Muscle layer of colon (tissue), 2 donors: Measurements from ENCODE around the gene CCDC92.

Source experiments
- H3K27ac ChIP-seq: one replicate; pipeline ENCODE4 v1.7.0; 2013; ENCODE audit warnings: low read depth, mild to moderate bottlenecking, low read length, moderate library complexity
- H3K27me3 ChIP-seq, 2 donors: one replicate each; pipeline ENCODE4 v1.7.0; 2013; ENCODE audit warnings: low read length in 2 of 2, mild to moderate bottlenecking in 2 of 2; ENCODE audit not compliant: insufficient read depth in 2 of 2, control insufficient read depth in 1 of 2
- H3K36me3 ChIP-seq: one replicate; pipeline ENCODE4 v1.7.0; 2013; ENCODE audit warnings: mild to moderate bottlenecking, low read length; ENCODE audit not compliant: insufficient read depth
- H3K4me1 ChIP-seq: one replicate; pipeline ENCODE4 v1.7.0; 2013; ENCODE audit warnings: mild to moderate bottlenecking, low read length; ENCODE audit not compliant: insufficient read depth
- H3K4me3 ChIP-seq, 2 donors: one replicate each; pipeline ENCODE4 v1.7.0; 2013; ENCODE audit warnings: low read length in 2 of 2, low read depth in 1 of 2, mild to moderate bottlenecking in 1 of 2, moderate library complexity in 1 of 2
- H3K9ac ChIP-seq: one replicate; pipeline ENCODE4 v1.7.0; 2013; ENCODE audit warnings: low read length
- H3K9me3 ChIP-seq: one replicate; pipeline ENCODE4 v1.7.0; 2013; ENCODE audit warnings: mild to moderate bottlenecking, low read length
- donor health status: abdominal sarcoma.
- donor health status: Adenocarcinoma of cecum.

The CCDC92 gene

DNA sequence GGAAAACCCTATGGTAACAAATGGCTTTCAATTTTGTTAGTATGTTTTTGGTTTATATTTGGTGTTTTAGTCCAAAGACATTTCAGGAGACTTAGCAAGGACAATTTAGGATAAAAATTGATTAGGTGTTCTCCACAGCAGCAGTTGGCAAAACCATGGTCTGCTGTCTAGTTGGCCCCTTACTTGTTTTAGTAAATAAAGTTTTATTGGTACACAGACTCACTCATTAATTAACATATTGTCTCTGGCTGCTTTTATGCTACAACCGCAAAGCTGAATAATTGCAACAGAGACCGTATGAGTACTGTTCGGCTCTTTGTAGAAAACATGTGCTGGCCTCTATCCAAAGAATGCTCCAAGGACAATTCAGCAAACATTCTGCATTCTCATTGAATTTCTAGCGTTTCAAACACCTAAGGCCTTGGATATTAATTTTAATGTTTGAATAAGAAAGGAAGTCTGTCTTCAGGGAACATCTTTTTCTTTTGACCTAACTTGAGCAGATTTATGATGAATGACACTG, 77.7 kb downstream of the CCDC92 start:
- no peak overlapping the region for H3K27ac ChIP-seq
- H3K27me3 ChIP-seq = no peaks in the 10 kb centered on the region
- H3K9me3 ChIP-seq = no peaks in the 10 kb centered on the region
- H3K4me3 ChIP-seq = no peak overlapping the region
- H3K4me1 ChIP-seq = no peaks in the 10 kb centered on the region
- H3K36me3 ChIP-seq = no peaks in the 10 kb centered on the region
- H3K9ac ChIP-seq = no peak overlapping the region

DNA sequence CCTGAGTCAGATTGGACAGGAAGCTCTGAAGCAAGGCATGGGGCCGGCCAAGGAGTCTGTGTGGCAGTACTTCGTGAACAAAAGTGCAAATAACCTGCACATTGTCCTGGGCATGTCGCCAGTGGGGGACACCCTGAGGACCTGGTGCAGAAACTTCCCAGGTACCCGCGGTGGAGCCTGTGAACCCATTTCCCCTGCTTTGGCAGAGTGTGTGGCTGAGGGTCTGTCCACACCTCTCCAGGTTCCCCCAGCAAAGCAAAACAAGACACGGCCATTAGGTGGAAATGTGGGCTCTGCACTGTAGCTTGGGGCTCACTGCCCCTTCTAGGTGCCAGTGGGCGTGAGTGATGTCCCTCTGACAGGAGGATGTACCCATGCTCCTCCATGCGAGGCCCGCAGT, 79.4 kb downstream of the CCDC92 start:
- Histone ChIP-seq H3K27ac (no peak overlapping the region), H3K4me1 (no peaks in the 10 kb centered on the region), H3K27me3 (no peaks in the 10 kb centered on the region)

DNA sequence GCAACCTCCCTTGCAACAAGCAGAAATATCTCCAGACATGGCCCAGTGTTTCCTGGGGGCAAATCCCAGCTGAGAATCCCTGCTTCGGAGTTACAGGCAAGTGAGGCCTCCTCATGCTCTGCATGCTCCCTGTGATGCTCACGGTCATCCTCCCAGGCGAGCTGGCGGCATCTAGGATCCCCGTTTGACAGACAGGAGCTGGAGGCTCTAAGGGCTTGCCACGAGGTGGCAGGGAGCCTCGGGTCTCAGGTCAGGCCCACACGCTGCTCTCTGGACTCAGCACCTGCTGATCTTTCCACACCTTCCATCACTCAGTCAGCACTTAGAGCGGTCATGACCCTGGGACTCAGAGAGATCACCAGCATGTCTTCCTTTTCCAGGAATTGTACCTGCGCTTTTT, 79.8 kb downstream of the CCDC92 start:
- Histone ChIP-seq H3K36me3 (no peaks in the 10 kb centered on the region), H3K4me3 (no peak overlapping the region), H3K9ac (no peak overlapping the region), H3K4me1 (no peaks in the 10 kb centered on the region), H3K27ac (no peak overlapping the region), H3K27me3 (no peaks in the 10 kb centered on the region), H3K9me3 (no peaks in the 10 kb centered on the region)

More for the DNA sequence above, 79.4 kb downstream of the CCDC92 start:
- no peak overlapping the region for H3K4me3 ChIP-seq
- no peaks in the 10 kb centered on the region for H3K9me3 ChIP-seq
- no peak overlapping the region for H3K9ac ChIP-seq
- H3K36me3 ChIP-seq = no peaks in the 10 kb centered on the region

DNA sequence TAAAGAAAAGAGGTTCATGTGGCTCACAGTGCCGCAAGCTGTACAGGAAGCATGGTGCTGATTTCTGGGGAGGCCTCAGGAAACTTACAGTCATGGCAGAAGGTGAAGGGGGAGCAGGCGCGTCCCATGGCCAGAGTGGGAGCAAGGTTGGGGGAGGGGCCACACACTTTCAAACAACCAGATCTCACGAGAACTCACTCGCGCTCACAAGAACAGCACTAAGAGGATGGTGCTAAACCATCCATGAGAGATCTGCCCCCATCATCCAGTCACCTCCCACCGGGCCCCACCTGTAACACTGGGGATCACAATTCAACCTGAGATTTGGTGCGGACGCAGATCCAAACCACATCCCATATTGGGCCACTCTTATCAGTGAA, 80.5 kb downstream of the CCDC92 start:
- no peak overlapping the region for H3K4me3 ChIP-seq
- no peak overlapping the region for H3K9ac ChIP-seq
- peaks cover 0 to 5% of the 10 kb centered on the region in 2 donors for H3K27me3 ChIP-seq
- no peaks in the 10 kb centered on the region for H3K4me1 ChIP-seq
- H3K36me3 ChIP-seq = no peaks in the 10 kb centered on the region
- no peaks in the 10 kb centered on the region for H3K9me3 ChIP-seq
- no peak overlapping the region for H3K27ac ChIP-seq

DNA sequence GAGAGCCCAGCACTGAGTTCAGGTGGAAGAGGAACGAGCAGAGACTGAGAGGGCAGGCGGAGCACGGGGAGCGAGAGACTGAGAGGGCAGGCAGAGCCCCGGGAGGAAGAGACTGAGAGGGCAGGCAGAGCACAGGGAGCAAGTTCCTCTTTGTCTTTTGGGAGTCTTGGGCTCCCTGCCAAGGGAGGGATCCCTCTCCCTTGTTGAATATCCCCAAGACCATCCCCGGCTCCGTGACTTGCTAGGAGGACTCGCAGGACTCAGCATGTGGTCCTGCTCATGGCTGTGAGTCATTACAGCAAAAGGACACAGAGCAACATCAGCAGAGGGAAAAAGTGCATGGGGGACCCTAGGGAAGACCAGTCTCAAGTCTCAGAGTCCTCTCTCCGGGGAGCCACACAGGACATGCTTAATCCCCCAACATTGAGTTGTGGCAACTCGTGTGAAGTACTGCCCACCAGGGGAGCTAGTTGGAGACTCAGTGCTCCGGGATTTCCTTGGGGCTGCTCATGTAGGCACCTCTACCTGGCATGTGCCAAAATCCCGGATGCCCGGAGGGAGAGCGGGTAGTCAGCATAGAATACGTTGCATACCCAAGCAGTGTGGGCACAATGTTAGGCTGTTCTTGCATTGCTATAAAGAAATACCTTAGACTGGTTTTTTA, 81.0 kb downstream of the CCDC92 start:
- Histone ChIP-seq H3K9me3 (no peaks in the 10 kb centered on the region), H3K27ac (no peak overlapping the region), H3K9ac (no peak overlapping the region), H3K4me3 (no peak overlapping the region), H3K4me1 (no peaks in the 10 kb centered on the region), H3K36me3 (no peaks in the 10 kb centered on the region), H3K27me3 (peaks cover 0 to 5% of the 10 kb centered on the region in 2 donors)

DNA sequence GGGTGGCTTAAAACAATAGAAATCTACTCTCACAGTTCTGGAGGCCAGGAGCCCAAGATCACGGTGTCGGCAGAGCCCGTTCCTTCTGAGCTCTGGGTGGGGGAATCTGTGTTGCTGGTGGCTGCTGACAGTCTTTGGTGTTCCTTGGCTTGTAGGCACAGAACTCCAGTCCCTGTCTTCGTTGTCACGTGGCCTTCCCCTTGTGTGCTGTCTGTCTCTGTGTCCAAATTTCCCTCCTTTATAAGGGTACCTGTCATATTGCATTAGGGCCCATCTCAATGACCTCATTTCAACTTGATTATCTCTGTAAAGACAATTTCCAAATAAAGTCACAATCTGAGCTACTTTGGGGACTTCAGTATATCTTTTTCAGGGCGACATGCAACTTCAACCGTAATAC, 81.6 kb downstream of the CCDC92 start:
- Histone ChIP-seq H3K4me1 (no peaks in the 10 kb centered on the region), H3K4me3 (no peak overlapping the region), H3K36me3 (no peaks in the 10 kb centered on the region), H3K9me3 (no peaks in the 10 kb centered on the region), H3K9ac (no peak overlapping the region), H3K27ac (no peak overlapping the region), H3K27me3 (peaks cover 0 to 5% of the 10 kb centered on the region in 2 donors)

DNA sequence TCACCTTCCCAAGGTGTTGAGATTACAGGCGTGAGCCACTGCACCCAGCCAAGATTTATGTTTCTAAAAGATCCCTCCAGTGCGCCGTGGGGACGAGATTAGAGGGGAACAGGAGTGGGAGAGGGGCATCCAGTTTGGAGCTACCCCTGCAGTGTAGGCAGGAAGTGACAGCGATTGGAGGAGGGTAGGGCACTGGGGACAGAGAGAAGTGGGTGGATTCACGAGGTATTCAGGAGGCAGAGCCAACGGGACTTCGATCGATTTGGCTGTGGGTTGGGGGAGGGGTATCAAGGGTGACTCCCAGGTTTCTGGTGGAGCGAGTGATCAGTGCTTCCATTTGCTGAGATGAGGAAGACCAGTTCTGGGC, 82.1 kb downstream of the CCDC92 start:
- H3K4me1 ChIP-seq = no peaks in the 10 kb centered on the region
- H3K36me3 ChIP-seq = no peaks in the 10 kb centered on the region
- H3K9me3 ChIP-seq = no peaks in the 10 kb centered on the region
- H3K4me3 ChIP-seq = no peak overlapping the region
- H3K27me3 ChIP-seq = peaks cover 0 to 5% of the 10 kb centered on the region in 2 donors
- no peak overlapping the region for H3K9ac ChIP-seq
- no peak overlapping the region for H3K27ac ChIP-seq

DNA sequence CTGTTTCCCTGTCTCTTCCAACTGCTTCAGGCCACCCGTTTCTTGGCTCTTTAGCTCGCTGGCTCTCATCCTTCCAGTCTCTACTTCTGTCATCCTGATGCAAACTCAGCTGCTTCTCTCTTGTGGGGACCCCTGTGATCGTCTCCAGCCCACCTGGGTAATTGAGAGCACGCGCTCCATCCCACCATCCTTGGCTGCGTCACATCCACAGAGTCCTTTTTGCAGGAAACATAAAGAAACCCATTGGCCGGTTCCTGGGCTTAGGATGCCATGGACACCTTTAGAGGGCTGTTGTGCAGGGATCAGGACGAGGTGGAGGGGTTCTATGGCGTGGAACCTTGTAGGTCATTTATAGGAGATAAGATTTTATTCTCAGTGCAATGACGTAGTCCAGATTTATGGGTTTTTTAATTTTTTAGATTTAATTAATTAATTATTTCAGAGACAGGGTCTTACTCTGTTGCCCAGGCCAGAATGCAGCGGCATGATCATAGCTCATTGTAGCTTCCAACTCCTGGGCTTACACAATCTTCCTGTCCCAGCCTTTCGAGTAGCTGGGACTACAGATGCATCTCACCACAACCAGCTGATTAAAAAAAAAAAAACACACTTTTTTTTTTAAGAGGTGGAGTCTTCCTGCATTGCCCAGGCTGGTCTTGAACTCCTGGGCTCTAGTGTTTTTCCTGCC, 82.6 kb downstream of the CCDC92 start:
- H3K27ac ChIP-seq = no peak overlapping the region
- no peak overlapping the region for H3K4me3 ChIP-seq
- H3K27me3 ChIP-seq = peaks cover 0 to 5% of the 10 kb centered on the region in 2 donors
- no peaks in the 10 kb centered on the region for H3K36me3 ChIP-seq
- no peaks in the 10 kb centered on the region for H3K9me3 ChIP-seq
- no peaks in the 10 kb centered on the region for H3K4me1 ChIP-seq
- H3K9ac ChIP-seq = no peak overlapping the region

DNA sequence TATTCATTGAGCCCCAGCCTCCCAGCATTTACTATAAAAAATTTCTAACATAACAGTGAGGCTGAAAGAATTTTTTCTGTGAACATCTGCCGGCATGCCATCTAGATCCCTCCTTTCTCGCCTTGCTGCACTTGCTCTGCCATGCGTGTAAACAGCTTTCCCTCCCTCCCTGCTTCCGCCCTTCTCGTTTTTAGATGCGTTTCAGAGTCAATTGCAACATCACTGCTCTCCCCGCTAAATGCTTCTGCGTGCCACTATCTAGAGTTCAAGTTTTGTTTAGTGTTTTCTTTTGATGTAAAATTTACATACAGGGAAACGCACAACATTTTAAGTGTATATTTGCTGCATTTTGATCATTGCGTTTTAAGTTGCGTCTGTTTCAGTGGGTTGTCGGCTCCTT, 83.6 kb downstream of the CCDC92 start:
- H3K4me1 ChIP-seq = no peaks in the 10 kb centered on the region

DNA sequence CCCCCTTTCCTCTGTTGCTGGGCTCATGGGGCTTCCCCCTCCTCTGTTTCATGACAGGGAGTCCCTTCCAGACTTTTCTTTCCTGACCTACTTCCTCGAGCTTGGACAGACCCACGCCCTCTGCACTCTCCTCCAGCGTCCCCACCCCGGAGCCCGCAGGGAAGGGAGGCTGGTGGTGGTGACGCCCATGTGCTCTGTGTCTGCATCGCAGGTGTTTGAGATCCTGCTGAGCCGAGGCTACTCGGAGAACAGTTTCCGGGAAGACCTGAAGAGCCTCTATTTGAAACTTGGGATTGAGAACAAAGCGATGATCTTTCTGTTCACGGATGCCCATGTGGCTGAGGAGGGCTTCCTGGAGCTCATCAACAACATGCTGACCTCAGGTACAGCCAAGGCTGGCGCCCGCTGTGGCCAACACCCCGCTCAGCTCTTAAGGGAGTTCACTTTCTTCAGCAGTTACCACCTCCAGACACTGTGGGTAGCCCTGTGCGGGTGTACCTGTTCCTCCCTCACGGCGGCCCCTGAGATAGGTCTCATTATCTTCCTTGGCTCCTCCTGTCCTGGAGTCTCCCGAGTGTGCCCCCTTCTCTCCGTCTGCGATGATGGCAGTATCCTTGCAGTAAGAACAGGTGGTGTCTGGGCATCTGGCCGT, 85.6 kb downstream of the CCDC92 start:
- Histone ChIP-seq H3K9me3 (no peaks in the 10 kb centered on the region), H3K27me3 (peaks cover 0 to 5% of the 10 kb centered on the region in 2 donors), H3K36me3 (no peaks in the 10 kb centered on the region), H3K4me3 (no peak overlapping the region), H3K9ac (no peak overlapping the region), H3K27ac (no peak overlapping the region), H3K4me1 (no peaks in the 10 kb centered on the region)

More for the DNA sequence above, 83.6 kb downstream of the CCDC92 start:
- no peak overlapping the region for H3K4me3 ChIP-seq
- H3K9ac ChIP-seq = no peak overlapping the region
- H3K27me3 ChIP-seq = peaks cover 0 to 5% of the 10 kb centered on the region in 2 donors
- no peak overlapping the region for H3K27ac ChIP-seq
- no peaks in the 10 kb centered on the region for H3K36me3 ChIP-seq
- no peaks in the 10 kb centered on the region for H3K9me3 ChIP-seq

DNA sequence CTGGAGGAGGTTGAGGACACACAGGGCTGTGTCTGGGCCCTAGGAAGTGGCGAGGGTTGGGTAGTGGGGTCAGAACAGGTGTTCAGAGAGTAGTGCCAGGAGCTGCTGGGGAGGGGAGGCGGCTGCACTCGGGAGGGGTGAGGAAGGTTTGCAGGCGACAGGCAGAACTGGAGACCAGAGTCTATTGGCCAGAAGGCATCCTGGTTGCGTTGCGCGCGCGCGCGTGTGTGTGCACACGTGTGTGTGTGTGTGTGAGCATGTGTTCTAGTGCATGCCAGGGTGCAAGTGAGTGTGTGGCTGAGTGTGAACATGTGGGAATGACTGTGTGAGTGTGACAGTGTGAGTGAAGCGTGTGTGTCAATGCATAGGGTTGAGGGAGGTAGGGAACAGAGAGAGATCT, 86.4 kb downstream of the CCDC92 start:
- Histone ChIP-seq H3K4me1 (no peaks in the 10 kb centered on the region), H3K27me3 (peaks cover 0 to 5% of the 10 kb centered on the region in 2 donors), H3K4me3 (no peak overlapping the region)

More for the DNA sequence above, 86.4 kb downstream of the CCDC92 start:
- H3K27ac ChIP-seq = no peak overlapping the region
- H3K9me3 ChIP-seq = no peaks in the 10 kb centered on the region
- no peaks in the 10 kb centered on the region for H3K36me3 ChIP-seq
- no peak overlapping the region for H3K9ac ChIP-seq
